HG03060 (cell line): ENCODE results near the gene OTUD1.

Experiments used
- ATAC-seq: cut with Tn5 transposase; IDR thresholded peaks from one replicate; pipeline ENCODE4 v1.9.1; 2021; ENCODE audit warnings: low read depth, moderate number of reproducible peaks; ENCODE audit not compliant: unreplicated experiment

OTUD1 gene

GRCh38 chr10:23419655-23420329, 19.1 kb upstream of the OTUD1 start:
- no peak for ATAC-seq

DNA sequence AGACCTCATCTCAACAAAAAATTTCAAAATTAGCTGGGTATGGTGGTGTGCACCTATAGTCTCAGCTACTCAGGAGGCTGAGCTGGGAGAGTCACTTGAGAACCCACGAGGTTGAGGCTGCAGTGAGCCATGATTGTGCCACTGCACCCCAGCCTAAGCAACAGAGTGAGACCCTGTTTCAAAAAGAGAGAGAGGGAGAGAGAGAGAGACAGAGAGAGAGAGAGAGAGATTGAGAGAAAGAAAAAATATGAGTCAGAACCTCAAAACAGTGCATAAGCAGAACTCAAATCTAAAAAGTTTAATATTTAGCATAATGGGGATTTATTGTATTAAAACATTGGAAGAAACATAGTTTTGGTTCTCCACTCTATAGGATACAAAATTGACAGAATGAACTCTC, 17.5 kb upstream of the OTUD1 start:
- ATAC-seq: no peak

DNA sequence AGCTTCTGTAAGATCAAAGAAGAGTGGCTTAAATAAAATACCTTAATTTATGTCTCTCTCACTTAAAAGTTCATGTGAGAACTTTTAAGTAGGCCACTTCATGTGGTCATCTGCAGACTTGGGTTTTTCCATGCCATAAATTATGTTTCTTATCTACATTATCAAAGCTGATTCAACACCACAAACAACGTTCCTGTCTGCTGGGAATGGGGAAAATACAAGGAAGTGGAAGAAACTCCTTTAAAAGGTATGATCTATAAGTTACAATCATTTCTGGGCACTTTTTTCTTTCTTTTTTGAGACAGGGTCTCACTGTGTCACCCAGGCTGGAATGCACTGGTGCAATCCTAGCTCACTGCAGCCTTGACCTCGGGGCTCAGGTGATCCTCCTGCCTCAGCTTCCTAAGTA, 16.9 kb upstream of the OTUD1 start:
- no peak for ATAC-seq

- ATAC-seq: no peak
These were observed 6.7 kb upstream of the OTUD1 start for GRCh38 chr10:23432166-23432565.

DNA sequence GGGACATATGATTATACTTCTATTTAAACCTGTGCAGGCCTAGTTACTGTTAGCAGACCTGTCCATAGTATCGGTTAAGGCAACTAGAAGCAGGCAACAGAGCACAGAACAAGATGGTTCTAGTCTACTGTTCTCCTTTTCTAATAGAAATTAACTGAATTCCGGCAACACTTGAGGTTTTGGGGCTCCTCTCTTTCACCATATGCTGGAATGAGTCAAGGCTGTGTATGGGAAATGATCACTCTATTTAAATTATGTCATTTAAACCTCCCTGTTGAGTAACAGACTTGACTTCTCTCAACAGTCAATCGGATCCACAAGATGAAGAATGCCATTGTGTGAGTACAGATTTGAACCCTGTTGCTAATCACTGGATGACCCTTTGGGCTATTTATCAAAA, 6.2 kb upstream of the OTUD1 start:
- no peak for ATAC-seq

GRCh38 chr10:23433701-23434100, 5.2 kb upstream of the OTUD1 start:
- no peak for ATAC-seq

- no peak for ATAC-seq
These were observed 3.5 kb upstream of the OTUD1 start for GRCh38 chr10:23435378-23435777.

GRCh38 chr10:23436983-23437382, 1.9 kb upstream of the OTUD1 start:
- ATAC-seq: no peak

DNA sequence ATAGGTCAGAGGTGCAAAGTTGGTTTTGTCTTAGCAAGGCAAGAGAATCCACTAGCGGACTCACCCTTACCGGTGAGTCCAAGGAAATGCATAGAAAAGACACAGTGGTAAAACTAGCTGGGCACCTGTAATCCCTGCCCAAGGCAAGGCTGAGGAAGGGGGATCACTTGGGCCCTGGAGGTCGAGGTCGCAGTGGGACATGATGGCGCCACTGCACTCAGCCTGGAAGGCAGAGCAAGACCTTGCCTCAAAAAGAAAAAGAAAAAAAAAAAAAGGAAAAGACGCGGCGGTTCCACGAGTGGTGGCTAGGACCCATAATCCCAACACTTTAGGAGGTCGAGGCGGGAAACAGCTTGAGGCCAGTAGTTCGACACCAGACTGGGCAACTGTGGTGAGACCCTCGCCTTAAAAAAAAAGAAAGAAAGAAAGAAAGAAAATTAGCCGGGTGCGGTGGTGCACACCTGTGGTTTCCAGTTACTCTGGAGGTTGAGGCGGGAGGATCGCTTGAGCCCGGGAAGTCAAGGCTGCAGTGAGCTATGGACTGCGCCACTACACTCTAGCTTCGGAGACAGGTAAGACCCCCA, 820 bp upstream of the OTUD1 start:
- ATAC-seq: no peak

DNA sequence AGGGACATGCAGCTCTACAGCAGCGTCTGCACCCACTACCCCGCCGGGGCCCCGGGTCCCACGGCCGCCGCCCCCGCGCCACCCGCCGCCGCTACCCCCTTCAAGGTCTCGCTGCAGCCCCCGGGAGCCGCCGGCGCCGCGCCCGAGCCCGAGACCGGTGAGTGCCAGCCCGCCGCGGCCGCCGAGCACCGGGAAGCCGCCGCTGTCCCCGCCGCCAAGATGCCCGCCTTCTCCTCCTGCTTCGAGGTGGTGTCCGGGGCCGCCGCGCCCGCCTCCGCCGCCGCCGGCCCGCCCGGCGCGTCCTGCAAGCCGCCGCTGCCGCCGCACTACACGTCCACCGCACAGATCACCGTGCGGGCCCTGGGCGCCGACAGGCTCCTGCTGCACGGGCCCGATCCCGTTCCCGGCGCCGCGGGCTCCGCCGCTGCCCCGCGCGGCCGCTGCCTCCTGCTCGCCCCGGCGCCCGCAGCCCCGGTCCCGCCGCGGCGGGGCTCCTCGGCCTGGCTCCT, 631 bp downstream of the OTUD1 start:
- no peak for ATAC-seq

GRCh38 chr10:23439961-23440889, 1.4 kb downstream of the OTUD1 start:
- no peak for ATAC-seq

DNA sequence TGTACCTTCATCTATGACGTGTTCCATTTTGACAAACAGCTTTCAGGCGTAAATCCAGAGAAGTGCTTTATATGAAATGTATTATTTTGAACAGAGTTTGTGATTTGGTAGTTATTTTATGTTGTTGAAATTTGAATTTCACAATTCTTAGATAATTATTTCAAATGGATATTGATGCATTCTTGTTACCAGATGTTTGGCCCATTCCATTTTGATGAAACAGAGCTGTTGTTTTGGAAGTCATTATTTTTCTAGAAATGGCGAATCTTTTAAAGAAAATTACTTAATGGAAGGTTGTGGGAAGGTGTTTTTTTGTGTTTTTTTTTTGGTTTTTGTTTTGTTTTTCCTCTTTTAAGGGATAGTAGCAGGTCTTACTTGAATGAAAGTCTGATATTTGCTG, 2.4 kb downstream of the OTUD1 start:
- no peak for ATAC-seq

GRCh38 chr10:23442936-23443335, 4.1 kb downstream of the OTUD1 start:
- ATAC-seq: no peak

- ATAC-seq: no peak
These were observed 6.7 kb downstream of the OTUD1 start for GRCh38 chr10:23445591-23445990.

GRCh38 chr10:23448323-23448722, 9.4 kb downstream of the OTUD1 start:
- ATAC-seq: no peak

- peak; percentile 93 for ATAC-seq
These were observed 10.1 kb downstream of the OTUD1 start for GRCh38 chr10:23448802-23449570.

DNA sequence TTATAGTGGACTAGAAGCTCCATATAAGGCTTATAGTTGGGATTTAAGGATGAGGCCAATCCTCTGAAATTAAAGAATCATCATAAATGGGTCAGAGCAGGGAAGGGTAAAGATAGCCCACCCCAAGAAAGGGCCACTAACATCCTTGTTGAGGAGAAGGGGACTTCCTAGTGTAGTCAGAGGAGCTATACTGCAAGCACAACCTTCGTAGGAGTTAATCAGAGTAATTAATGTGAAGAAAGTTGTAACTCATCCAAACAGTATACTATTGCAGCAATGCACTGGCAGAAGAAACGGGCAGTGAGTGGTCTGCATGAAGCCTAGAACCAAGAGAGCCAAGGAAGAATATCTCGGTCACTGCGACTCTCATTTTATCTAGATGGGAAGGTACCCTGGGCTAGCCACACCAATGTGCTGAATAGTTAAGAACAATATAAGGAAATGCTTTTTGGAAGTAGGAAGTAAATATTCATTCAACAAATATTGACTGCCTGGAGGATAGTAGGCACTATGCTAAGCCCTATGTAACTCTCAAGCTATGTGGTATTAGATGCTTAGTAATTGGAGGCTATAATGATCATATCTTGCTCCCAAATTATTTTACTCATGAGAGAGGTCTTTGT, 13.3 kb downstream of the OTUD1 start:
- ATAC-seq: no peak

- no peak for ATAC-seq
These were observed 14.6 kb downstream of the OTUD1 start for GRCh38 chr10:23453465-23453864.

GRCh38 chr10:23457632-23458417, 18.9 kb downstream of the OTUD1 start:
- no peak for ATAC-seq
